Aorta (tissue), 5 donors: ENCODE data around the gene RAB11FIP4. TPM values are rescaled to one million over a fixed set of nuclear protein-coding genes. Genes with fewer than 3 reads are reported as not detected.
A peak's percentile ranks its signal among the peaks of the same experiment; 100 is the strongest.

Experiments used
- ATAC-seq: fragments of 200-7000 bp; cut with Tn5 transposase; one replicate; pipeline ENCODE4 v1.9.1; 2022; ENCODE audit warnings: moderate library complexity; ENCODE audit not compliant: low FRiP score
- DNase-seq, 2 donors: peaks; one replicate each; pipeline ENCODE4 v3.0.0-alpha.2; 2020
- H3K27ac ChIP-seq, 2 donors: one replicate each; pipeline ENCODE4 v1.5.1; 2013; ENCODE audit warnings: low read length in 2 of 2, mild to moderate bottlenecking in 2 of 2, moderate library complexity in 2 of 2, control low read depth in 1 of 2, inconsistent platforms in 1 of 2, low read depth in 1 of 2
- H3K27me3 ChIP-seq, 2 donors: one replicate each; pipeline ENCODE4 v1.6.1; 2013; ENCODE audit warnings: control low read depth in 1 of 2, low read length in 1 of 2, mild to moderate bottlenecking in 1 of 2, moderate library complexity in 1 of 2; ENCODE audit not compliant: insufficient read depth in 2 of 2, control insufficient read depth in 1 of 2
- H3K36me3 ChIP-seq, 2 donors: one replicate each; pipeline ENCODE4 v1.6.1; 2013; ENCODE audit warnings: control low read depth in 1 of 2, low read length in 1 of 2, mild to moderate bottlenecking in 1 of 2; ENCODE audit not compliant: insufficient read depth in 2 of 2, control insufficient read depth in 1 of 2
- H3K4me1 ChIP-seq, 2 donors: one replicate each; pipeline ENCODE4 v1.6.1; 2013; ENCODE audit warnings: low read length in 2 of 2, control low read depth in 1 of 2, mild to moderate bottlenecking in 1 of 2, moderate library complexity in 1 of 2; ENCODE audit not compliant: insufficient read depth in 2 of 2, control insufficient read depth in 1 of 2
- H3K4me3 ChIP-seq, 2 donors: one replicate each; pipeline ENCODE4 v1.5.1; 2013; ENCODE audit warnings: low read length in 2 of 2, control low read depth in 1 of 2, mild to moderate bottlenecking in 1 of 2
- H3K9me3 ChIP-seq: one replicate; pipeline ENCODE4 v1.6.1; 2013; ENCODE audit warnings: mild to moderate bottlenecking, low read length; ENCODE audit not compliant: control insufficient read depth
- WGBS, 2 donors: extraction: QIAGEN DNeasy Blood & Tissue Kit; methylation state at CpG; one replicate each; pipeline ENCODE4 v1.1.7; 2013; 5-methylcytosine and 5-hydroxymethylcytosine counted together
- intact Hi-C, 2 donors: fragments of 100-400 bp; cut with DNase I; formaldehyde crosslinking; loops; one replicate each; pipeline versions ENCODE4 v1.14.2 to v1.15.0; 2022
- polyA plus RNA-seq, 2 donors: library from polyadenylated mRNA; stranded (reverse); fragments of 200-250 nt; gene quantifications; one replicate each; pipeline ENCODE4 v1.2.3, GENCODE V29; 2013
- total RNA-seq, 2 donors: library from RNA; stranded (reverse); fragmentation: NEBNext Ultra II Directional; extraction: Animal tissue kit (Norgen Biotek cat#: 25700); gene quantifications; one replicate each; pipeline ENCODE4 v1.2.1, GENCODE V29; 2021
- donor health status: healthy with polysubstance abuse.
- donor health status: Bipolar disorder and iron deficiency.
- donor health status: DM: no; HTN: no; CAD: no.
- donor health status: DM: no; HTN: no; CAD: no.
- donor health status: DM: yes; HTN: yes; CAD: no.

RAB11FIP4 gene
- total and polyA plus RNA-seq, 4 donors: 0.15 to 2.6 (median 1.4) TPM

GRCh38 chr17:31499771-31500554 lies 108.5 kb downstream of the RAB11FIP4 start:
- Histone ChIP-seq H3K36me3 (no peaks in the 10 kb centered on the region), H3K9me3 (no peaks in the 10 kb centered on the region), H3K4me1 (no peaks in the 10 kb centered on the region), H3K27me3 (no peaks in the 10 kb centered on the region), H3K4me3 (no peak overlapping the region), H3K27ac (no peak overlapping the region)
- intact Hi-C loops: no loop called here
- 9 to 11% methylated on average over 11 of the region's 11 CpGs for WGBS, 2 donors
- ATAC-seq: peak; percentile 84
- peak in 1 of 2 donors; percentile 85 for DNase-seq

- Histone ChIP-seq H3K27me3 (no peaks in the 10 kb centered on the region), H3K4me1 (peaks cover 0 to 4% of the 10 kb centered on the region in 2 donors), H3K9me3 (no peaks in the 10 kb centered on the region), H3K27ac (no peak overlapping the region), H3K36me3 (no peaks in the 10 kb centered on the region), H3K4me3 (no peak overlapping the region)
- DNase-seq (no peak), ATAC-seq (no peak)
- intact Hi-C loops: no loop called here
- 97 to 100% methylated on average over 1 of the region's 1 CpG for WGBS, 2 donors
These were observed 115.0 kb downstream of the RAB11FIP4 start for GRCh38 chr17:31506517-31506916.

GRCh38 chr17:31508288-31509094 lies 117.0 kb downstream of the RAB11FIP4 start:
- Histone ChIP-seq H3K4me1 (peaks cover 0 to 4% of the 10 kb centered on the region in 2 donors), H3K9me3 (no peaks in the 10 kb centered on the region), H3K36me3 (no peaks in the 10 kb centered on the region), H3K27me3 (no peaks in the 10 kb centered on the region), H3K4me3 (no peak overlapping the region), H3K27ac (no peak overlapping the region)
- WGBS, 2 donors: 88 to 90% methylated on average over 13 of the region's 13 CpGs
- intact Hi-C loops: no loop called here
- DNase-seq (peak in 1 of 2 donors; percentile 35), ATAC-seq (no peak)

GRCh38 chr17:31509095-31509804 lies 117.8 kb downstream of the RAB11FIP4 start:
- WGBS, 2 donors: 74 to 77% methylated on average over 13 of the region's 13 CpGs
- Histone ChIP-seq H3K27me3 (no peaks in the 10 kb centered on the region), H3K4me1 (peaks cover 0 to 4% of the 10 kb centered on the region in 2 donors), H3K27ac (no peak overlapping the region), H3K36me3 (no peaks in the 10 kb centered on the region), H3K9me3 (no peaks in the 10 kb centered on the region), H3K4me3 (no peak overlapping the region)
- DNase-seq (no peak), ATAC-seq (no peak)
- intact Hi-C loops: no loop called here

- intact Hi-C loops: loop anchor here in 1 of 2 donors (5.0 kb wide), 1 partner anchor 32 kb away; no protein-coding TSS in a partner anchor
- H3K36me3 ChIP-seq: no peaks in the 10 kb centered on the region
- 24 to 35% methylated on average over 5 of the region's 5 CpGs for WGBS, 2 donors
- ATAC-seq (no peak), DNase-seq (no peak)
- no peak overlapping the region for H3K27ac ChIP-seq
- H3K27me3 ChIP-seq: no peaks in the 10 kb centered on the region
- no peak overlapping the region for H3K4me3 ChIP-seq
- no peaks in the 10 kb centered on the region for H3K9me3 ChIP-seq
- peaks cover 0 to 4% of the 10 kb centered on the region in 2 donors for H3K4me1 ChIP-seq
These were observed 118.3 kb downstream of the RAB11FIP4 start for GRCh38 chr17:31509805-31510177.

- WGBS, 2 donors: 17% methylated on average over 14 of the region's 14 CpGs
- Histone ChIP-seq H3K4me3 (no peak overlapping the region), H3K27ac (no peak overlapping the region), H3K36me3 (no peaks in the 10 kb centered on the region), H3K27me3 (no peaks in the 10 kb centered on the region), H3K4me1 (peaks cover 0 to 4% of the 10 kb centered on the region in 2 donors), H3K9me3 (no peaks in the 10 kb centered on the region)
- DNase-seq: peak; percentile 66 to 85
- peak; percentile 42 for ATAC-seq
- intact Hi-C loops: loop anchor here in 1 of 2 donors (5.0 kb wide), 1 partner anchor 33 kb away; no protein-coding TSS in a partner anchor
These were observed 119.1 kb downstream of the RAB11FIP4 start for GRCh38 chr17:31510308-31511194.

GRCh38 chr17:31511195-31511578 lies 119.7 kb downstream of the RAB11FIP4 start:
- DNase-seq (peak in 1 of 2 donors; percentile 35), ATAC-seq (no peak)
- no peak overlapping the region for H3K27ac ChIP-seq
- no peak overlapping the region for H3K4me3 ChIP-seq
- intact Hi-C loops: loop anchor here in 1 of 2 donors (5.0 kb wide), 1 partner anchor 34 kb away; no protein-coding TSS in a partner anchor
- H3K27me3 ChIP-seq: no peaks in the 10 kb centered on the region
- H3K36me3 ChIP-seq: no peaks in the 10 kb centered on the region
- 93 to 98% methylated on average over 9 of the region's 9 CpGs for whole genome bisulfite sequencing, 2 donors
- H3K9me3 ChIP-seq: no peaks in the 10 kb centered on the region
- H3K4me1 ChIP-seq: peaks cover 0 to 4% of the 10 kb centered on the region in 2 donors
